ENCODE results near the gene MAP7.

MAP7 gene

GRCh38 chr6:136549300-136550044, 750 bp downstream of the MAP7 start:
- WGBS (ENCODE audit: extremely low coverage, insufficient coverage, low lambda C conversion rate): no CpG with 5 or more reads among the region's 42 CpGs
- peak overlapping the region; percentile 7 for H3K27ac ChIP-seq (ENCODE audit: low read depth, low read length)
- peak overlapping the region; percentile 89 for H3K56ac ChIP-seq (ENCODE audit: low read length)

GRCh38 chr6:136548582-136549299, 1.5 kb downstream of the MAP7 start:
- WGBS (ENCODE audit: extremely low coverage, insufficient coverage, low lambda C conversion rate): no CpG with 5 or more reads among the region's 14 CpGs
- Histone ChIP-seq H4K8ac (ENCODE audit: low read depth, low read length) (no peak overlapping the region), H2BK15ac (replicated peaks; ENCODE audit: low read depth) (no peak overlapping the region), H3K79me2 (ENCODE audit: control insufficient read depth, insufficient read depth, low read length) (peaks cover 22% of the 10 kb centered on the region), H3K27ac (ENCODE audit: low read depth, low read length) (no peak overlapping the region), H2AK5ac (ENCODE audit: low read length) (no peak overlapping the region), H4K5ac (ENCODE audit: low read length) (no peak overlapping the region), H3K27me3 (ENCODE audit: insufficient read depth, low read length, poor library complexity) (no peaks in the 10 kb centered on the region), H3K56ac (ENCODE audit: low read length) (peak overlapping the region; percentile 6), H3K4me2 (ENCODE audit: low read length) (peak overlapping the region; percentile 24), H3K18ac (ENCODE audit: low read length) (no peak overlapping the region), H2BK5ac (ENCODE audit: low read length) (no peak overlapping the region), H3K9ac (ENCODE audit: low read length) (peak overlapping the region; percentile 78), H3K4me3 (ENCODE audit: low read length) (no peak overlapping the region), H3K79me1 (ENCODE audit: low read length) (peaks cover 3% of the 10 kb centered on the region), H3K23ac (ENCODE audit: low read length) (no peak overlapping the region), H3K4me1 (ENCODE audit: control insufficient read depth, low read depth, low read length) (no peaks in the 10 kb centered on the region), H3K36me3 (ENCODE audit: control insufficient read depth, insufficient read depth, low read length) (no peaks in the 10 kb centered on the region), H2BK120ac (ENCODE audit: low read depth, low read length) (no peak overlapping the region), H3K4ac (ENCODE audit: low read depth, low read length) (no peak overlapping the region)
- no peak for DNase-seq

More at GRCh38 chr6:136549300-136550044, 750 bp downstream of the MAP7 start:
- H3K4me3 ChIP-seq (ENCODE audit: low read length): peak overlapping the region; percentile 76
- H2AK5ac ChIP-seq (ENCODE audit: low read length): no peak overlapping the region
- H3K27me3 ChIP-seq (ENCODE audit: insufficient read depth, low read length, poor library complexity): no peaks in the 10 kb centered on the region
- peak overlapping the region; percentile 74 for H3K23ac ChIP-seq (ENCODE audit: low read length)
- peak overlapping the region; percentile 78 for H3K9ac ChIP-seq (ENCODE audit: low read length)
- H2BK5ac ChIP-seq (ENCODE audit: low read length): no peak overlapping the region
- peaks cover 20% of the 10 kb centered on the region for H3K79me2 ChIP-seq (ENCODE audit: control insufficient read depth, insufficient read depth, low read length)
- H3K18ac ChIP-seq (ENCODE audit: low read length): peak overlapping the region; percentile 71
- H3K4me2 ChIP-seq (ENCODE audit: low read length): peak overlapping the region; percentile 47
- peak; percentile 56 for DNase-seq
- H3K4ac ChIP-seq (ENCODE audit: low read depth, low read length): no peak overlapping the region
- no peak overlapping the region for H4K5ac ChIP-seq (ENCODE audit: low read length)
- no peak overlapping the region for H2BK15ac ChIP-seq (replicated peaks; ENCODE audit: low read depth)
- H3K36me3 ChIP-seq (ENCODE audit: control insufficient read depth, insufficient read depth, low read length): no peaks in the 10 kb centered on the region
- H3K79me1 ChIP-seq (ENCODE audit: low read length): peaks cover 3% of the 10 kb centered on the region
- no peak overlapping the region for H4K8ac ChIP-seq (ENCODE audit: low read depth, low read length)
- H3K4me1 ChIP-seq (ENCODE audit: control insufficient read depth, low read depth, low read length): no peaks in the 10 kb centered on the region
- no peak overlapping the region for H2BK120ac ChIP-seq (ENCODE audit: low read depth, low read length)

- H3K79me2 ChIP-seq (ENCODE audit: control insufficient read depth, insufficient read depth, low read length): peaks cover 26% of the 10 kb centered on the region
- no peak overlapping the region for H2AK5ac ChIP-seq (ENCODE audit: low read length)
- H2BK5ac ChIP-seq (ENCODE audit: low read length): no peak overlapping the region
- H3K27me3 ChIP-seq (ENCODE audit: insufficient read depth, low read length, poor library complexity): no peaks in the 10 kb centered on the region
- H2BK120ac ChIP-seq (ENCODE audit: low read depth, low read length): no peak overlapping the region
- no peak overlapping the region for H3K4me3 ChIP-seq (ENCODE audit: low read length)
- no peak overlapping the region for H4K8ac ChIP-seq (ENCODE audit: low read depth, low read length)
- no peak overlapping the region for H3K9ac ChIP-seq (ENCODE audit: low read length)
- H4K5ac ChIP-seq (ENCODE audit: low read length): no peak overlapping the region
- no peak overlapping the region for H3K23ac ChIP-seq (ENCODE audit: low read length)
- no peak overlapping the region for H3K4ac ChIP-seq (ENCODE audit: low read depth, low read length)
- H2BK15ac ChIP-seq (replicated peaks; ENCODE audit: low read depth): no peak overlapping the region
- no peak for DNase-seq
- no CpG with 5 or more reads among the region's 1 CpG for WGBS (ENCODE audit: extremely low coverage, insufficient coverage, low lambda C conversion rate)
- H3K79me1 ChIP-seq (ENCODE audit: low read length): peaks cover 3% of the 10 kb centered on the region
- H3K27ac ChIP-seq (ENCODE audit: low read depth, low read length): no peak overlapping the region
- no peaks in the 10 kb centered on the region for H3K4me1 ChIP-seq (ENCODE audit: control insufficient read depth, low read depth, low read length)
- H3K4me2 ChIP-seq (ENCODE audit: low read length): no peak overlapping the region
- no peak overlapping the region for H3K56ac ChIP-seq (ENCODE audit: low read length)
- no peaks in the 10 kb centered on the region for H3K36me3 ChIP-seq (ENCODE audit: control insufficient read depth, insufficient read depth, low read length)
- H3K18ac ChIP-seq (ENCODE audit: low read length): no peak overlapping the region
These were observed 2.4 kb downstream of the MAP7 start for GRCh38 chr6:136547871-136548270.

GRCh38 chr6:136547336-136547735, 2.9 kb downstream of the MAP7 start:
- Histone ChIP-seq H2AK5ac (ENCODE audit: low read length) (no peak overlapping the region), H2BK120ac (ENCODE audit: low read depth, low read length) (no peak overlapping the region), H3K4ac (ENCODE audit: low read depth, low read length) (no peak overlapping the region), H3K36me3 (ENCODE audit: control insufficient read depth, insufficient read depth, low read length) (no peaks in the 10 kb centered on the region), H3K9ac (ENCODE audit: low read length) (no peak overlapping the region), H2BK15ac (replicated peaks; ENCODE audit: low read depth) (no peak overlapping the region), H3K79me2 (ENCODE audit: control insufficient read depth, insufficient read depth, low read length) (peaks cover 30% of the 10 kb centered on the region), H4K8ac (ENCODE audit: low read depth, low read length) (no peak overlapping the region), H3K27ac (ENCODE audit: low read depth, low read length) (no peak overlapping the region), H3K79me1 (ENCODE audit: low read length) (peaks cover 3% of the 10 kb centered on the region), H3K27me3 (ENCODE audit: insufficient read depth, low read length, poor library complexity) (no peaks in the 10 kb centered on the region), H4K5ac (ENCODE audit: low read length) (no peak overlapping the region), H3K23ac (ENCODE audit: low read length) (no peak overlapping the region), H3K4me2 (ENCODE audit: low read length) (no peak overlapping the region), H3K18ac (ENCODE audit: low read length) (no peak overlapping the region), H3K4me3 (ENCODE audit: low read length) (no peak overlapping the region), H3K56ac (ENCODE audit: low read length) (no peak overlapping the region), H3K4me1 (ENCODE audit: control insufficient read depth, low read depth, low read length) (no peaks in the 10 kb centered on the region), H2BK5ac (ENCODE audit: low read length) (no peak overlapping the region)
- DNase-seq: peak; percentile 67
- no CpG with 5 or more reads among the region's 4 CpGs for WGBS (ENCODE audit: extremely low coverage, insufficient coverage, low lambda C conversion rate)

- no peak overlapping the region for H3K27ac ChIP-seq (ENCODE audit: low read depth, low read length)
- DNase-seq: no peak
- no peak overlapping the region for H2BK15ac ChIP-seq (replicated peaks; ENCODE audit: low read depth)
- H2BK120ac ChIP-seq (ENCODE audit: low read depth, low read length): no peak overlapping the region
- H3K79me2 ChIP-seq (ENCODE audit: control insufficient read depth, insufficient read depth, low read length): peaks cover 31% of the 10 kb centered on the region
- no peak overlapping the region for H4K5ac ChIP-seq (ENCODE audit: low read length)
- H3K36me3 ChIP-seq (ENCODE audit: control insufficient read depth, insufficient read depth, low read length): no peaks in the 10 kb centered on the region
- H2BK5ac ChIP-seq (ENCODE audit: low read length): no peak overlapping the region
- H3K4me1 ChIP-seq (ENCODE audit: control insufficient read depth, low read depth, low read length): no peaks in the 10 kb centered on the region
- no CpG with 5 or more reads among the region's 1 CpG for WGBS (ENCODE audit: extremely low coverage, insufficient coverage, low lambda C conversion rate)
- H3K9ac ChIP-seq (ENCODE audit: low read length): no peak overlapping the region
- H2AK5ac ChIP-seq (ENCODE audit: low read length): no peak overlapping the region
- H3K79me1 ChIP-seq (ENCODE audit: low read length): peaks cover 3% of the 10 kb centered on the region
- H3K23ac ChIP-seq (ENCODE audit: low read length): no peak overlapping the region
- H3K4me3 ChIP-seq (ENCODE audit: low read length): no peak overlapping the region
- no peak overlapping the region for H3K18ac ChIP-seq (ENCODE audit: low read length)
- no peak overlapping the region for H3K4ac ChIP-seq (ENCODE audit: low read depth, low read length)
- no peak overlapping the region for H4K8ac ChIP-seq (ENCODE audit: low read depth, low read length)
- no peak overlapping the region for H3K4me2 ChIP-seq (ENCODE audit: low read length)
- H3K56ac ChIP-seq (ENCODE audit: low read length): no peak overlapping the region
- H3K27me3 ChIP-seq (ENCODE audit: insufficient read depth, low read length, poor library complexity): no peaks in the 10 kb centered on the region
These were observed 3.9 kb downstream of the MAP7 start for GRCh38 chr6:136546331-136546730.

All from mesendoderm (in vitro differentiated cells).